Measurements from ENCODE around the gene PIGU. TPM values are rescaled to one million over a fixed set of nuclear protein-coding genes. Genes with fewer than 3 reads are reported as not detected.

PIGU gene
- total and polyA plus RNA-seq, 7 donors = 6.6 to 26.8 (median 11.1) TPM

DNA sequence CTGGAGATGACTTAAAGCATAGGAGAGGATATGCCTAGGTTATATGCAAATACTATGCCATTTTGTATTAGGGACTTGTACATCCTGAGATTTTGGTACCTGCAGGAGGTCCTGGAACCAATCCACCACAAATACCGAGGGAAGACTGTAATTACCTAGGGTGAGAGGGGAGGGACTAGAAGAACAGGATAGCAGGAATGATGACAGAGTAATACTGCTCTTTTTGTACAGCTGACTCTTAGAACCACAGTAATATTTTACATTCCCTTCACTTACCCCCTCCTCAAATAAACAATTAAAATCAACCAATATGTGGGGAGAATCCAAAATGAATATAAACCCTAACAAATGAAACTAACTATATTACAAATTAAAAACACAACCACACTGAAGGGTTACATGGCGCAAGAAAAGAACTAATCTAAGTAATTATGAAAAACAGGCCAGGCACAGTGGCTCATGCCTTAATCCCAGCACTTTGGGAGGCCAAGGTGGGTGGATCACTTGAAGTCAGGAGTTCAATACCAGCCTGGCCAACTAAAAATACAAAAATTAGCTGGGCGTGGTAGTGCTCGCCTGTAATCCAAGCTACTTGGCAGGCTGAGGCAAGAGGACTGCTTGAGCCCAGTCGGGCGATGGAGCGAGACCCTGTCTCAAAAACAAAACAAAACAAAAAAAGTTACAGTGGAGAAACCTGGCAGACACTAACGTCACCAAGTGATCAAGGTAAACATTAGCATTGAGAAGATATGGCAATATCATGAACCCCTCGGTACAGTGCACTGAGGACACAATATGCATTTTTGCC is 81.3 kb downstream of the PIGU start:
- Histone ChIP-seq H3K9me3 (no peaks in the 10 kb centered on the region), H3K36me3 (no peaks in the 10 kb centered on the region), H3K27me3 (no peaks in the 10 kb centered on the region), H3K4me1 (peaks cover 0 to 4% (median 2%) of the 10 kb centered on the region in 4 donors), H3K4me3 (no peak overlapping the region), H3K27ac (no peak overlapping the region)
- 83 to 91% methylated on average over 9 of the region's 9 CpGs for WGBS, 2 donors
- DNase-seq = no peak
- TF ChIP-seq EP300 (IDR thresholded peaks at IDR 0.05) = no peak
- TF ChIP-seq POLR2AphosphoS5 (IDR thresholded peaks at IDR 0.05) = no peak
- TF ChIP-seq POLR2A (IDR thresholded peaks at IDR 0.05) = no peak
- TF ChIP-seq, protein P1, sequence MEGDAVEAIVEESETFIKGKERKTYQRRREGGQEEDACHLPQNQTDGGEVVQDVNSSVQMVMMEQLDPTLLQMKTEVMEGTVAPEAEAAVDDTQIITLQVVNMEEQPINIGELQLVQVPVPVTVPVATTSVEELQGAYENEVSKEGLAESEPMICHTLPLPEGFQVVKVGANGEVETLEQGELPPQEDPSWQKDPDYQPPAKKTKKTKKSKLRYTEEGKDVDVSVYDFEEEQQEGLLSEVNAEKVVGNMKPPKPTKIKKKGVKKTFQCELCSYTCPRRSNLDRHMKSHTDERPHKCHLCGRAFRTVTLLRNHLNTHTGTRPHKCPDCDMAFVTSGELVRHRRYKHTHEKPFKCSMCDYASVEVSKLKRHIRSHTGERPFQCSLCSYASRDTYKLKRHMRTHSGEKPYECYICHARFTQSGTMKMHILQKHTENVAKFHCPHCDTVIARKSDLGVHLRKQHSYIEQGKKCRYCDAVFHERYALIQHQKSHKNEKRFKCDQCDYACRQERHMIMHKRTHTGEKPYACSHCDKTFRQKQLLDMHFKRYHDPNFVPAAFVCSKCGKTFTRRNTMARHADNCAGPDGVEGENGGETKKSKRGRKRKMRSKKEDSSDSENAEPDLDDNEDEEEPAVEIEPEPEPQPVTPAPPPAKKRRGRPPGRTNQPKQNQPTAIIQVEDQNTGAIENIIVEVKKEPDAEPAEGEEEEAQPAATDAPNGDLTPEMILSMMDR (IDR thresholded peaks at IDR 0.05) = no peak
- intact Hi-C loops (cut with DNase I) = no loop called here

DNA sequence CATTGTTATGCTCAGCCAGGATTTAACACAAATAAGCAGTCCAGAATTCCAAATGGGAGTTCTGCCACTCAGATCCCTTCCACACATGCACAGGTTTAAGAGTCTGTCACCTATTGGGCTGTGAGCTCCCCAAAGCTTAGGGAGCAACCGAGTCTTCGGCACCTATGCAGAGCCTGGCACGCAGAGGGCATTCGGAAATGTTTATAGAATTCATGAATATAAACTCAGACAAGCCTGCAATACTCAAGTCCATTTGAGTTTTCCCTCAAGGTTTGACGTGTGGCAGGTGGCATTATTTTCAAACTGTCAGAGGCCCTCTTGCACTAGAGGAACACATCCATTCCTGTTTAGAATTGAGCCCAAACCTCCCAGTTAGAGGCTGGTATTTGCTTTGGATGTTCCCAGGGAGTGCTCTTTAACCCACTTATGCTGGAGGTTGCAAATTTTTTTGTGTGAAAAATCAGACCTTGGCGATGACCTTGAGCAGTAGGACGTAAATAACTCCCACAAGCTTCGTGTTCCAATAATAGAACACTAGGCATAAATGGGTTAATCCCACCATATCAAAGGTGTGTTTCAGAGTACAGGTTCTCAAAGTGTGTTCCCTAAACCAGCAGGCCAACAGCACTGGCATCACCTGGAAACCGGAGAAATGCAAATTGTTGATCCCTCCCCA is 90.3 kb downstream of the PIGU start:
- H3K4me3 ChIP-seq = no peak overlapping the region
- DNase-seq = no peak
- 94 to 95% methylated on average over 9 of the region's 9 CpGs for WGBS, 2 donors
- H3K36me3 ChIP-seq = peaks cover 0 to 19% (median 10%) of the 10 kb centered on the region in 4 donors
- H3K27me3 ChIP-seq = no peaks in the 10 kb centered on the region
- no peak for TF ChIP-seq POLR2AphosphoS5 (IDR thresholded peaks at IDR 0.05)
- no peak for TF ChIP-seq POLR2A (IDR thresholded peaks at IDR 0.05)
- TF ChIP-seq, protein P1 (IDR thresholded peaks at IDR 0.05) = no peak
- TF ChIP-seq EP300 (IDR thresholded peaks at IDR 0.05) = no peak
- peaks cover 0 to 5% (median 0%) of the 10 kb centered on the region in 4 donors for H3K4me1 ChIP-seq
- intact Hi-C loops (cut with DNase I) = no loop called here
- H3K27ac ChIP-seq = peak overlapping the region in 1 of 4 donors; percentile 17
- no peaks in the 10 kb centered on the region for H3K9me3 ChIP-seq

DNA sequence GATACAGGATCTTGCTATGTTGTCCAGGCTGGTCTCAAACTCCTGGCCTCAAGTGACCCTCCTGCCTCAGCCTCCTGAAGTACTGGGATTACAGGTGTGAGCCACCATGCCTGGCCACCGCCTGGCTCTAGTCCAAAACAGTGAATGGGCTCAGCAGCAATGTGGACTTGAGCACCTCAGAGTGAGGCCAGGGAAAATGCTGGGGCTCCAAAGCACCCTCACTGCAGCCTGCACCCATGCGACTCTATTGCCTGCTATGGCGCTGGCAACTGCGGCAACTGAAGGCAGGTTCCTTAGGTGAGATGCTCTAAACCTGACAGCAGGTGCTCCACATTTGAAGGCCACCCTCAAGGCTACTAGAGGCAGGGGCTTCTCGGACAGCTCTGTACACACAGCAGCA is 91.9 kb downstream of the PIGU start:
- no peak overlapping the region for H3K27ac ChIP-seq
- H3K36me3 ChIP-seq = peaks cover 0 to 19% (median 13%) of the 10 kb centered on the region in 4 donors
- H3K4me3 ChIP-seq = no peak overlapping the region
- WGBS, 2 donors = 97 to 98% methylated on average over 5 of the region's 5 CpGs
- H3K4me1 ChIP-seq = peaks cover 0 to 10% (median 0%) of the 10 kb centered on the region in 4 donors
- no peak for DNase-seq
- H3K9me3 ChIP-seq = no peaks in the 10 kb centered on the region
- intact Hi-C loops (cut with DNase I) = no loop called here
- TF ChIP-seq, protein P1 (IDR thresholded peaks at IDR 0.05) = no peak
- TF ChIP-seq POLR2A (IDR thresholded peaks at IDR 0.05) (no peak), POLR2AphosphoS5 (IDR thresholded peaks at IDR 0.05) (no peak)
- H3K27me3 ChIP-seq = no peaks in the 10 kb centered on the region

DNA sequence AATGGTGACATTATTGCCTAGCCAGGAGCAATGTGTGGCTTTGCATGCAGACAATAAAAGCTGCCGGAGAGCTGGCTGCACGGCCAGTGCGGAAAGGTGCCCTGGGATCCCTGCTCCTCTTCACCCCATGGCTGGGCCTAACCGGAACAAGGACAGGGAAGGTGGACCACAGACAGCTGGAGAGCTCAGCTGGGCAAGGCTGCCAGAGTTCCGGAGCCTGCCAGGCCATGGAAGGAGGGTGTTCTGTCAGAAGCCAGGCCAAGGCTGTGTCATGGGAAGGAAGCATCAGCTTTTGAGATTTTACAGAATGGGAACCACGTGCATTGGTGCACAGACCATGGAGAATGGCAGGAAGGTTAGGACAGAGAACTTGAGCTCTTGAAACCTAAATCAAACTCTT is 93.3 kb downstream of the PIGU start:
- Histone ChIP-seq H3K27ac (peak overlapping the region in 1 of 4 donors; percentile 20), H3K9me3 (no peaks in the 10 kb centered on the region), H3K4me1 (peaks cover 0 to 10% (median 5%) of the 10 kb centered on the region in 4 donors), H3K36me3 (peaks cover 0 to 19% (median 13%) of the 10 kb centered on the region in 4 donors), H3K27me3 (no peaks in the 10 kb centered on the region), H3K4me3 (no peak overlapping the region)
- intact Hi-C loops (cut with DNase I) = loop anchor here (5.0 kb wide), 1 partner anchor 184 kb away; no protein-coding TSS in a partner anchor
- WGBS, 2 donors = 28 to 74% methylated on average over 6 of the region's 6 CpGs
- DNase-seq = no peak
- TF ChIP-seq POLR2AphosphoS5 (IDR thresholded peaks at IDR 0.05) = no peak
- TF ChIP-seq EP300 (IDR thresholded peaks at IDR 0.05) = no peak
- TF ChIP-seq POLR2A (IDR thresholded peaks at IDR 0.05) = no peak
- TF ChIP-seq, protein P1 (IDR thresholded peaks at IDR 0.05) = no peak
